Left ventricle myocardium inferior (tissue), 1 donor: Measurements from ENCODE around the gene PRKCE. TPM values are rescaled to one million over a fixed set of nuclear protein-coding genes. Genes with fewer than 3 reads are reported as not detected.
A peak's percentile ranks its signal among the peaks of the same experiment; 100 is the strongest.

Experiments
- DNase-seq: peaks from one replicate; pipeline ENCODE4 v3.0.0-alpha.2; 2020
- H3K27ac ChIP-seq: fragments of 200-600 bp; replicated peaks from 2 replicates; pipeline ENCODE4 v1.8.0; 2021
- H3K27me3 ChIP-seq: fragments of 200-600 bp; 2 replicates; pipeline ENCODE4 v1.8.0; 2021; ENCODE audit warnings: low read depth
- H3K36me3 ChIP-seq: fragments of 200-600 bp; 2 replicates; pipeline ENCODE4 v1.8.0; 2021
- H3K4me1 ChIP-seq: fragments of 200-600 bp; 2 replicates; pipeline ENCODE4 v1.8.0; 2021
- H3K4me3 ChIP-seq: fragments of 200-600 bp; 2 replicates; pipeline ENCODE4 v1.8.0; 2021; ENCODE audit warnings: mild to moderate bottlenecking, moderate library complexity
- H3K9me3 ChIP-seq: fragments of 200-600 bp; replicated peaks from 2 replicates; pipeline ENCODE4 v1.8.0; 2021
- CTCF ChIP-seq: fragments of 200-600 bp; IDR thresholded peaks from 2 replicates; pipeline ENCODE4 v1.8.0; 2021; ENCODE audit warnings: antibody characterized with exemption, mild to moderate bottlenecking, borderline replicate concordance
- intact Hi-C: fragments of 100-400 bp; cut with micrococcal nuclease; formaldehyde crosslinking; loops from one replicate; pipeline ENCODE4 v1.11.0; 2022
- total RNA-seq: library from RNA; stranded (reverse); fragmentation: NEBNext Ultra II Directional; extraction: Animal tissue kit (Norgen Biotek cat#: 25700); gene quantifications from one replicate; pipeline ENCODE4 v1.2.1, GENCODE V29; 2021
- donor health status: DM: no; HTN: yes; CAD: no; lungs with severe emphysema.

PRKCE gene
- total RNA-seq, 1 donor from 2014 or later = 14.7 TPM

DNA sequence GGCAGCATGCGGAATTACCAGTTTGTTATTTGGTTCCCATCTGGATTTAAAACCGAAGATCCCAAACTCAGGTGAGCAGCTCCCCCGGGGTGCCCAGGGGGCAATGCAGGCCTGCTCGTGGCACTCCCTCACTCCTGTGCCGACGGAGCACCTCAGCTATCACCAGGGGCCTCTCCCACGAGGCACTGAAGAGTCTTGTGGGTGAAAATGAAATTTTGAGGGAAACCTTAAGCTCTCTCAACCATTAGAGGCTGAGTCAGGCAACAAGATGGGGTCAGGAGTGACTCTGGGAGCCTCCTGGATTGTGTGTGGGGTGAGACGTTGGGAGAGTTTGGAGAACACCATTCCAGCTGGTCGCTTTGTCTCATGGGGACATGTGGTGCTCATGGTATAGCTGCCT, 189.0 kb downstream of the PRKCE start:
- Histone ChIP-seq H3K9me3 (no peaks in the 10 kb centered on the region), H3K27me3 (no peaks in the 10 kb centered on the region), H3K27ac (peak overlapping the region; percentile 40), H3K36me3 (no peaks in the 10 kb centered on the region), H3K4me3 (peak overlapping the region; percentile 29), H3K4me1 (peaks cover 57% of the 10 kb centered on the region)
- intact Hi-C loops = no loop called here
- DNase-seq = no peak
- TF ChIP-seq CTCF = no peak

- no peak for DNase-seq
- TF ChIP-seq CTCF = no peak
- intact Hi-C loops = no loop called here
- Histone ChIP-seq H3K4me1 (peaks cover 58% of the 10 kb centered on the region), H3K27ac (no peak overlapping the region), H3K4me3 (no peak overlapping the region), H3K9me3 (no peaks in the 10 kb centered on the region), H3K36me3 (no peaks in the 10 kb centered on the region), H3K27me3 (no peaks in the 10 kb centered on the region)
Observed at GRCh38 chr2:45841752-45842407, 190.4 kb downstream of the PRKCE start.

GRCh38 chr2:45843136-45843535, 191.7 kb downstream of the PRKCE start:
- TF ChIP-seq CTCF = no peak
- Histone ChIP-seq H3K27me3 (no peaks in the 10 kb centered on the region), H3K36me3 (no peaks in the 10 kb centered on the region), H3K27ac (no peak overlapping the region), H3K4me1 (peaks cover 58% of the 10 kb centered on the region), H3K4me3 (no peak overlapping the region), H3K9me3 (no peaks in the 10 kb centered on the region)
- intact Hi-C loops = no loop called here
- no peak for DNase-seq

GRCh38 chr2:45844796-45845457, 193.5 kb downstream of the PRKCE start:
- Histone ChIP-seq H3K27ac (no peak overlapping the region), H3K27me3 (no peaks in the 10 kb centered on the region), H3K9me3 (no peaks in the 10 kb centered on the region), H3K4me3 (no peak overlapping the region), H3K4me1 (peaks cover 46% of the 10 kb centered on the region), H3K36me3 (no peaks in the 10 kb centered on the region)
- DNase-seq = no peak
- TF ChIP-seq CTCF = no peak
- intact Hi-C loops = no loop called here

- TF ChIP-seq CTCF = no peak
- peaks cover 40% of the 10 kb centered on the region for H3K4me1 ChIP-seq
- intact Hi-C loops = no loop called here
Observed at GRCh38 chr2:45845566-45845965, 194.1 kb downstream of the PRKCE start.

More at GRCh38 chr2:45845566-45845965, 194.1 kb downstream of the PRKCE start:
- Histone ChIP-seq H3K27me3 (no peaks in the 10 kb centered on the region), H3K9me3 (no peaks in the 10 kb centered on the region), H3K36me3 (no peaks in the 10 kb centered on the region), H3K27ac (no peak overlapping the region), H3K4me3 (no peak overlapping the region)
- DNase-seq = no peak
